GM23248 (cell line): Measurements from ENCODE around the gene FRY. TPM values are rescaled to one million over a fixed set of nuclear protein-coding genes. Genes with fewer than 3 reads are reported as not detected.

Experiments used
- DNase-seq: peaks from one replicate; pipeline ENCODE4 v3.0.0-alpha.2; 2015
- H2AFZ ChIP-seq: fragments of 200-600 bp; sonication (generic); 2 replicates; pipeline ENCODE4 v1.6.1; 2016; ENCODE audit warnings: antibody characterized with exemption
- H3F3A ChIP-seq: fragments of 200-600 bp; sonication (generic); 2 replicates; pipeline ENCODE4 v1.6.1; 2016; ENCODE audit warnings: mild to moderate bottlenecking, antibody characterized with exemption, mixed run types; ENCODE audit not compliant: insufficient read depth
- H3K27ac ChIP-seq: fragments of 200-600 bp; sonication (generic); 2 replicates; pipeline ENCODE4 v1.5.1; 2016; ENCODE audit warnings: mild to moderate bottlenecking
- H3K27me3 ChIP-seq: fragments of 200-600 bp; sonication (generic); replicated peaks from 2 replicates; pipeline ENCODE4 v1.6.1; 2016; ENCODE audit warnings: mild to moderate bottlenecking; ENCODE audit not compliant: insufficient read depth
- H3K36me3 ChIP-seq: fragments of 200-600 bp; sonication (generic); 2 replicates; pipeline ENCODE4 v1.6.1; 2016; ENCODE audit warnings: low read depth, mild to moderate bottlenecking
- H3K4me1 ChIP-seq: fragments of 200-600 bp; sonication (generic); 2 replicates; pipeline ENCODE4 v1.6.1; 2016; ENCODE audit warnings: mild to moderate bottlenecking; ENCODE audit not compliant: insufficient read depth
- H3K4me2 ChIP-seq: fragments of 200-600 bp; sonication (generic); one replicate; pipeline ENCODE4 v1.6.1; 2016; ENCODE audit warnings: mild to moderate bottlenecking; ENCODE audit not compliant: unreplicated experiment
- H3K4me3 ChIP-seq: fragments of 200-600 bp; sonication (generic); 2 replicates; pipeline ENCODE4 v1.5.1; 2016; ENCODE audit warnings: mild to moderate bottlenecking
- H3K79me2 ChIP-seq: fragments of 200-600 bp; sonication (generic); 2 replicates; pipeline ENCODE4 v1.6.1; 2016; ENCODE audit warnings: mild to moderate bottlenecking; ENCODE audit not compliant: insufficient read depth
- H3K9ac ChIP-seq: fragments of 200-600 bp; sonication (generic); 2 replicates; pipeline ENCODE4 v1.6.1; 2016; ENCODE audit warnings: mild to moderate bottlenecking
- H3K9me2 ChIP-seq: fragments of 200-600 bp; sonication (generic); 2 replicates; pipeline ENCODE4 v1.6.1; 2016; ENCODE audit warnings: mixed run types, mild to moderate bottlenecking, moderate library complexity; ENCODE audit not compliant: insufficient read depth
- H3K9me3 ChIP-seq: fragments of 200-600 bp; sonication (generic); one replicate; pipeline ENCODE4 v1.6.1; 2017; ENCODE audit warnings: low read depth
- H4K20me1 ChIP-seq: fragments of 200-600 bp; sonication (generic); 2 replicates; pipeline ENCODE4 v1.6.0; 2016; ENCODE audit not compliant: insufficient read depth
- EZH2 ChIP-seq: fragments of 200-600 bp; sonication (generic); IDR thresholded peaks from 2 replicates; pipeline ENCODE4 v1.6.1; 2018; ENCODE audit warnings: antibody characterized with exemption, mild to moderate bottlenecking; ENCODE audit not compliant: insufficient read depth, poor library complexity, severe bottlenecking
- EZH2phosphoT487 ChIP-seq: fragments of 200-600 bp; sonication (generic); IDR thresholded peaks from 2 replicates; pipeline ENCODE4 v1.6.1; 2018; ENCODE audit warnings: antibody characterized with exemption, moderate library complexity, mild to moderate bottlenecking, low read depth; ENCODE audit not compliant: insufficient read depth
- WGBS, 2 experiments: methylation state at CpG; one replicate each; pipeline ENCODE4 v1.1.6; 2015 to 2017; ENCODE audit warnings: low lambda C conversion rate in 2 of 2, low coverage in 1 of 2; ENCODE audit errors: missing lambda C conversion rate in 2 of 2; 5-methylcytosine and 5-hydroxymethylcytosine counted together
- in situ Hi-C: fragments of 300-500 bp; cut with MboI; formaldehyde crosslinking; loops from 2 replicates; pipeline ENCODE4 v1.15.0; 2020
- polyA plus RNA-seq: library from polyadenylated mRNA; unstranded; fragments of >200 nt; fragmentation: Nextera tagmentation; extraction: Ambion mirVana; gene quantifications from 2 replicates; pipeline ENCODE4 v1.2.1, GENCODE V29; 2016
- total RNA-seq: library from RNA; depleted of rRNA; stranded (reverse); fragments of >200 nt; shearing (Covaris generic); gene quantifications from 2 replicates; pipeline ENCODE4 v1.2.3, GENCODE V29; 2014

Gene FRY
- total and polyA plus RNA-seq, 2 experiments from 2014 or later, result 2.2 to 4.3 TPM

DNA sequence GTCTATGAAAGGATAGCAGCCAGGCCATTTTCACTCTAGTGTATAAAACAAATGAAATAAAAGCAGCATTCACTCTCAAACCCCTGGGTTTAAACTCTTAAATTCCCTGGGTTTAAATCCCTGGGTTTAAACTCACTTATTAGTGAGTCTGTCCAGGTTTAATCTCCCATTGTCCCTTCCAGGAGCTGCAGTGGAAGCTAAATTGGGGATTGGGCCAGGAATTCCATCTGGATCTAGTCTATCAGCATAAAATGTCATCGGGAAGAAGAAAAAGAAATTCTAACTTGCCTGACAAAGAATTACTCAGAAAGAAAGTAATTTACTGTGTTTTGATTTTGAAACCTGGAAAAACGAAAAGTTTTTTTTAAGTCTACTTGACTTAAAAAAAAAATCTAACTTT lies 54.8 kb downstream of the FRY start:
- no peaks in the 10 kb centered on the region for H4K20me1 ChIP-seq
- no peaks in the 10 kb centered on the region for H3F3A ChIP-seq
- H3K9me3 ChIP-seq, result no peaks in the 10 kb centered on the region
- 0 out of 2 replicates have a peak, but pooled peaks cover 7% of the 10 kb centered on the region for H3K4me1 ChIP-seq
- no peaks in the 10 kb centered on the region for H3K79me2 ChIP-seq
- peak; percentile 19 for DNase-seq
- H3K4me2 ChIP-seq, result no peak overlapping the region
- no peak overlapping the region for H2AFZ ChIP-seq
- no peaks in the 10 kb centered on the region for H3K9me2 ChIP-seq
- H3K9ac ChIP-seq, result no peak overlapping the region
- H3K27me3 ChIP-seq, result no peaks in the 10 kb centered on the region
- 6 to 13% methylated on average over 2 of the region's 2 CpGs for WGBS, 2 experiments
- in situ Hi-C loops, result no loop called here
- H3K4me3 ChIP-seq, result no peak overlapping the region
- no peak overlapping the region for H3K27ac ChIP-seq
- TF ChIP-seq EZH2, result no peak
- TF ChIP-seq EZH2phosphoT487, result no peak
- H3K36me3 ChIP-seq, result no peaks in the 10 kb centered on the region

DNA sequence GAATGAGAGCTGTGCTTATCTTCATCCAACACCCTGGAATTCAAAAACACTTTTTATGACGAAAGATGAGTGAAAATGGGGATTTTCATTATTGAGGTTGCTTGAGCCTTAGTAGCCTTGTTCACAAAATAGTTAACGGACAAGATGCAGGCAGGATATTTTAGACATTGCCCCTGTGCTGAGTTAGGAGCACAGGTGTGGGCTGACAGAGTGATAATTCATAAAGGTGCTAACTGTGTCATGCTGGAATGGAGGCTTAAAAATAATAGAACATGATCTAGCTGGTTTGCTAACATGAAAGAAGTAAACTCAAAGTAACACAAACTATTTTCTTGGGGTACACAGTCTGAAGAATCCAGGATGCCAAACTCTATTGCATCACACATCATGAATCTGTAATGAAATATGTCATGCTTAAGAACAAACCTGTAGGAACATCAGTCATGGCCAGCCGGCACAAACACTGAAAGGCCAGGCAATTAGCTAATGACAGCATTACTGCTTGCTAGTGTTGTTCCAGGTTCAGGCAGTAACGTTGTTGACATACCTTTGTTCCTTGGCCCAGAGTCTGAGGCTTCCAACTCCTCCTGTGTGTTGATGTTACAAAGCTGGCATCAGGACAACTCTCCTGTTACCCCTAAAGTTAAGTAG lies 55.3 kb downstream of the FRY start:
- Histone ChIP-seq H3K9me3 (no peaks in the 10 kb centered on the region), H3K27me3 (no peaks in the 10 kb centered on the region), H3K9ac (no peak overlapping the region), H3K79me2 (no peaks in the 10 kb centered on the region), H3K36me3 (no peaks in the 10 kb centered on the region), H3K27ac (no peak overlapping the region), H3K4me3 (no peak overlapping the region), H3K9me2 (no peaks in the 10 kb centered on the region), H3F3A (no peaks in the 10 kb centered on the region), H4K20me1 (no peaks in the 10 kb centered on the region), H3K4me1 (0 out of 2 replicates have a peak, but pooled peaks cover 7% of the 10 kb centered on the region), H3K4me2 (no peak overlapping the region), H2AFZ (no peak overlapping the region)
- 37 to 40% methylated on average over 4 of the region's 4 CpGs for WGBS, 2 experiments
- no peak for TF ChIP-seq EZH2
- no peak for TF ChIP-seq EZH2phosphoT487
- DNase-seq, result peak; percentile 7
- in situ Hi-C loops, result no loop called here

DNA sequence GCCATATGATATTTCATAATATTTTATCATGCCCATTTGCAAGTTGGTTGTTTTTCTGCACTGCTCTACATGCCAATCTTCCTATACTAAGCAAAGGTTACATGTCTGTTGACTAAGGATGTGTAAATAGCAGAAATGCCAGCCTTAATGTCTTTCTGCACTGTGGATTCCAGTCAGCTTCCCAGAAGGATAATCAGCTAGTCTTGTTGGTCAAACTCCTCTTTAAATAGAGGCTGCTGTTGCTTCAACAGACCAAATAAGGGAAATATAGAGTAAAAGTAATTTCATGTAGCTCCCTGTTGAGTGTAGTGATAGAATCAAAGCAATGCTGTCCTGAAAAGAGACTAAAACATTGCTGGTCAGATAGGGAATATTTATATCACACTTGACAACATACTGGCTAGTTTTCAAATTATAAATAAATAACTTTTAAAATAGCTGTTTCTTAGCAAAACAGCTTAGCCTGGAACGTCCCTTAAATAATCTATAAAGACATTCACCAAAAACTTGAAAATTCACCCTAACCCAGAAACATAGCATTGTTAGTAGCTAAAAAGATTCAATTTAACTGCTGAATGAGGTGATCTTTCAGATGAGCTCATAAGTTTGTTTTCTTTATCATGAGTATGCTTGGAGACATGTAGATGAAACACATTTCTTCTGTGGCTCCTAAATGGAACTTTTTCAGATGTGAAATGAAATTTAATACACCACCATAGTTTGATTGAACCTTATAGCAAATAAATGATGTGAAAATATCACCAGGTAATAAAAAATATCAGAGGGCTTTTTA lies 56.6 kb downstream of the FRY start:
- H3K4me3 ChIP-seq, result no peak overlapping the region
- 68 to 70% methylated on average over 1 of the region's 1 CpG for WGBS, 2 experiments
- H3K9me3 ChIP-seq, result no peaks in the 10 kb centered on the region
- 0 out of 2 replicates have a peak, but pooled peaks cover 7% of the 10 kb centered on the region for H3K4me1 ChIP-seq
- no peak overlapping the region for H2AFZ ChIP-seq
- in situ Hi-C loops, result no loop called here
- peak; percentile 15 for DNase-seq
- H3K27me3 ChIP-seq, result no peaks in the 10 kb centered on the region
- H3K4me2 ChIP-seq, result no peak overlapping the region
- no peaks in the 10 kb centered on the region for H4K20me1 ChIP-seq
- no peaks in the 10 kb centered on the region for H3F3A ChIP-seq
- H3K9ac ChIP-seq, result no peak overlapping the region
- no peak overlapping the region for H3K27ac ChIP-seq
- TF ChIP-seq EZH2phosphoT487 (no peak), EZH2 (no peak)
- H3K36me3 ChIP-seq, result no peaks in the 10 kb centered on the region
- H3K79me2 ChIP-seq, result no peaks in the 10 kb centered on the region
- no peaks in the 10 kb centered on the region for H3K9me2 ChIP-seq

GRCh38 chr13:32092496-32092895 lies 60.9 kb downstream of the FRY start:
- TF ChIP-seq EZH2phosphoT487 (no peak), EZH2 (no peak)
- H3K9me2 ChIP-seq, result no peaks in the 10 kb centered on the region
- H3K36me3 ChIP-seq, result no peaks in the 10 kb centered on the region
- no peaks in the 10 kb centered on the region for H3K9me3 ChIP-seq
- in situ Hi-C loops, result no loop called here
- 83 to 84% methylated on average over 5 of the region's 5 CpGs for WGBS, 2 experiments
- H3K4me2 ChIP-seq, result no peak overlapping the region
- no peaks in the 10 kb centered on the region for H3K27me3 ChIP-seq
- H3F3A ChIP-seq, result no peaks in the 10 kb centered on the region
- 0 out of 2 replicates have a peak, but pooled peaks cover 7% of the 10 kb centered on the region for H3K4me1 ChIP-seq
- H3K79me2 ChIP-seq, result no peaks in the 10 kb centered on the region
- H2AFZ ChIP-seq, result no peak overlapping the region
- no peak overlapping the region for H3K27ac ChIP-seq
- no peaks in the 10 kb centered on the region for H4K20me1 ChIP-seq
- no peak for DNase-seq
- H3K9ac ChIP-seq, result no peak overlapping the region
- H3K4me3 ChIP-seq, result no peak overlapping the region
